ENCODE measurements around the gene SUSD3.
A peak's percentile ranks its signal among the peaks of the same experiment; 100 is the strongest.
"Not testable (repeated sequence)": the region's sequence is repeated elsewhere in the genome, so short reads cannot be mapped to it uniquely, and the experiment has no call there.

SUSD3 gene

DNA sequence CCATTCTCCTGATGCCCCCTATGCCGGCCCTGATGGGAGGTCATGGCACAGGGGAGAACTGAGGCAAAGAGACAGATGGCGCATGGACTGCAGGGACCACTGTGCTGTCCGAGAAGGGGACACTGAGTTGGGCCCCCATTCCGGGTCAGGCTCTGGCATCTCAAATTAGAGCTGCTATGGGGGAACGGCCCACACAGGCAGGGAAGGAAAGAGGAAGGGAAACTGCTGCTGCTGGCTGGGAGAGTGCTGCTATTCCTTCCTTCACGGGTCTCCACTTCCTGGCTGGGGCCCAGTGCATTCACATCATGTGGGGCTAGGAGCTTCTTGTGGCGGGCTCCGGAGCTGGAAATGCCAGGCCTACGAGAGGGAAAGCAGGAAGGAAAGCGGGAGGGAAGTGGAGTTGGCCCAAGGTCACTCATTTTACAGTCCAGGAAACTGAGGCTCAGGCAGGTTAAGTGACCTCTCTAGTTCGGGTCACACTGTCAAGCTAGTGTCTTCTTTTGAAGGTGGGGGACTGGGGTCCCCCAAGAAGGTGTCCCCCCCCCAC lies 36.2 kb downstream of the SUSD3 start:
- DNase-seq: no peak

DNA sequence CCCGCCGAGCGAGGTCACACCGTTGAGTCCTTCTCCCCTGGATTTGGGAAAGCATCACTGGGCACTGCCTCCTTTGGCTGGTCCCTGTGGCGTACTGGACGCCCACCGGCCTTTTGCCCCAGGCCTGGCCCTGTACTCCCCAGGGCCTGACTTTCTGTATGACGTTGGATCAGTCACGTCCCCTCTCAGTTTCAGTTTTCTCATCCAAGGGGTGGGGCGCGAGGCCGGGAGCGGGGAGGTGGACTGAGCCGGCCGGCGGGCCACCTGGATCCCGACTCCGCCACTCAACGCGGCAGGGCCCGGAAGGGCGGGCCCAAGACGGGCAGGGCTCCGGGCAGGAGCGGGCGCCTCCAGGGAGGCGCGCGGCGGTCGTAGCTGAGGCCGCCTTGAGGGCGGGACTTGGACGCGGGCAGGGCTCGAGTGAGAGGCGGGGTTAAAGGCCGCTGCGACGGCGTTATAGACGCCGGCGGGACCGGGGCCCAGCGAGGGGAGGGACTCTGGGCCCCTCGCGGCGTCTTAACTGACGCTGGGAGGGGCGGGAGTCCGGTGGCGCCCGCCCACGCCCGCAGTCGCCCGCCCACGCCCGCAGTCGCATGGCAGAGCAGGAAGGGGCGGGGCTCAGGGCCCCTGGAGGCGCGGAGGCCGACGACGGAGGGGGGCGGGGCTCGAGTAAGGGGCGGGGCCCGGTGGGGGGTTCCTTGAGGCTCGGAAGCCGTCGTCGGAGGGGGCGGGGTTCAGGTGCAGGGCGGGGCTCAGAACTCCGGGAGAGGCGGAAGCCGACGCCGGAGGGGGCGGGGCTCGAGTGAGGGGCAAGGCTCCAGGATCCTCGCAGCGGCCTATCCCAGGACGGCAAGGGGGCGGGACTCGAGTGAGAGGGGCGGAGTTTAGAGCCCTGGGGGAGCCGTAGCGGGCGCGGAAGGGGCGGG lies 37.0 kb downstream of the SUSD3 start:
- peak; percentile 98 for DNase-seq

DNA sequence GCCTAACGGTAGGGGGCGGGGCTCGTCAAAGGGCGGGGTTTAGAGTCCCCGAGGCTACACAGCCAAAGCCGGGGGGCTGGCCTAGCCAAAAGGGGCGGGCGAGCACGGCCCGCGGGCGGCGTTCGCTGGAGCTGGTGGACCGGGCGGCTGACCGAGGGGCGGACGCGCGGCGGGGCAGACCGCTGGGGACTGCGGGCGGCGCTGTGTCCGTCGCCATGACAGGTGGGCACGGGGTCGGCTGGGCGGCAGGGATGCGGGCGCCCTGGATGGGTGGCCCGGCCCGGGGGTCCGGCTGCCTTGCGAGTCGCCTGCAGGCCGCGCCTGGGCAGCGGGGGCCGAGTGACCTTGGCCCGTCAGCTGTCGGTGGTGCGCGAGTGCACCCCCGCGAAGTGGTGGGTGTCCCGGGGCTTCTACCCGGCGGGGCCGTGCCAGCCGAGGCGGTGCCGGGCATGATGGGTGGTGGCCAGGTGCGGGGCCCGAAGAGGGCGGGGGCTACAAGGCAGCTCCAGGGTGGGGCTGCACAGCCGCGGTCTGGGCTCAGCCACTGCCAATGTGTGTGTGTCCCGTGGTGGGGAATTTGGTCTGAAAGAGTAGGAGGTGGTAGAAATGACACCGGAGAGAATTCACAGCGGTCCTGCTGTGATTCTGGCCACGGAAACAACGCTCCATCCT lies 37.8 kb downstream of the SUSD3 start, which contains the start of gene CARD19:
CARD19 (plus strand) TSS at position 87 of the 672 bp plus-strand sequence; CDS start at position 216, 129 bp downstream.
- no peak for DNase-seq

DNA sequence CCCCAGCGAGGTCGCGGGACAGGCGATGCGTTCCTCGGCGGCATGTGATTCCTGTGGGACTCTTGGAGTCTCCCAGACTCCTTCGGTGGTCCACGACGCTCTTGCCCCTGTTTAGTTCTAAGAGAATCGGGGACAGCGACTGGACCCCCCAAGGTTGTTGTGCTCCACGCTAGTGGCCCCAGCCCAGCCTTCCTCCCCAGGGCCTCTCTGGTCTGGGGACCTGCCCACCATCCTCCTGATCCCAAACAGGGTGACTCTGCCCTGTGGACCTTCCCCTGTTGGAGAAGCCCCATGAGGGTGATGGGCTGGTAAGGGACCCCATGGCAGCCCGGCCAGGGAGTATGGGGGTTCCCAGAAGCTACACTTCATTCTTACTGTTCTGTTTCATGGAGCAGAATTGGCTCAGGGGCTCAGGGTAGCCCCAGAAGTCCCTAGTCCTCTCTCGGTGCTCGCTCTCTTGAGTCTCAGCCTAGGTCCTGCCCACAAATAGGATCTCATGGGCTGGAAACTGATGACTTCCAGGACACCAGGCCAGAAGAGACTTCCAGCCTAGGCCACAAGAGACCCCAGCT lies 38.4 kb downstream of the SUSD3 start:
- DNase-seq: no peak

DNA sequence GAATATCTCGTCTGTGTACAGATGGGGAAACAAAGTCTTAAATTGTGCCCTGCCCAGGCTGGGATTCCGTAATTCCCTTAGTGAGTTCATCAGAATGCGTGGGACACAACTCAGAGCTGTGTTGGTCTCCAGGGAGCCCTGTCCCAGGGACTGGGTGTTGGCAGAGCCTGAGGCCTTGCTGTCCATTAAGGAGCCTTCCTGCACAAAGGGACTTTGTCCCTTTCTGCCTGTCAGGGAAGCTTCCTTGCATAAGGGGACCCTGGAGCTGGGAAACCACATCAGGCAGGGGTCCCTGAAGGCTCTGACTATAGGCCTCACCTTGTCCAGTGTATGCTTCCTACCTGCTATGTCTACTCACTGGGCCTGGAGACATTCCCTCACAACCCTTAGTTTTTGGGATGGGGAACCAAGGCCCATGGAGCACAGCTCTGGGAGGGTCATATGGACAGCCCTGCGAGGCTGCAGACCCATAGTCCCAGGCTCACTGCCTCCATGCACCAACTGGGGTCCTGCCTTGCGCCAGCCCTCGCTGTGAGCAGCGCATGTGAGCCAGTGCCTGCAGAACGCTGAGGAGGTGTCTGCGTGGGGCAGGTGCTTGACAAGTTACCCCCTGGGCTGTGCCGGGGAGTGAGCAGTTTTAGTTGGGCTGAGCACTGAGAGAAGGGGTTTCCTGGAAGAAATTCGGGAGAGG lies 39.2 kb downstream of the SUSD3 start:
- no peak for DNase-seq

DNA sequence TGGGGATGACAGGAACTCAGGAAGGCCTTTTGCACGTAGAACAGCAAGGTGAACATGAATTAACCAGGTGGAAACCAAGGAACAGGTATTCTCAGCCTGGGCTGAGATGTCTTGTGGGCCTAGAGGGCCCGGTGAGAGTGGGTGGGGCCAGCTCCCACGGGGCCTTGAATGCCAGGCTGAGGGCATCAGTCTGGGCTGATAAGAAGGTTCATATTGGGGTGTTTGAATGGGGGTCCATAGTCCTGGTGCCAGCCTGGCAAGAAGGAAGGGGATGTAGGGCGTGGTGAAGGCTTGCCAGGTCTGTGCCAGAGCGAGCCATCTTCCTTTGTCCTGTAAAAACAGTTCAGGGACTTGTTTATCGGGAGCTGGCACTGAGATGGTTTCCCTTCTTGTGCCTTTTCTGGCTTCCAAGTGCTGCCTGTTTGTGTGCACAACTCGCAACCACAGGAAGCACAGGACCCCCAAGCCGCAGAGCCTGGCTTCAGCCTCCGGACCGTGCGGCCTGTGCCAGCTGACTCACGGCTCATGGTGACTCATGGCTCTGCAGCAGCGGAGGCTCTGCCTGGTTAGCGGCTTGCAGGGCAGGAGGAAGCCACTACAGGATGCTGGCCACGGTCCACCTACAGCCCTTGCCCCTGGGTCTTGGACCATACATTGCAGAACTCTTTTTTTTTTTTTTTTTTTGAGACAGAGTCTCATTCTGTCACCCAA lies 39.9 kb downstream of the SUSD3 start:
- no peak for DNase-seq

DNA sequence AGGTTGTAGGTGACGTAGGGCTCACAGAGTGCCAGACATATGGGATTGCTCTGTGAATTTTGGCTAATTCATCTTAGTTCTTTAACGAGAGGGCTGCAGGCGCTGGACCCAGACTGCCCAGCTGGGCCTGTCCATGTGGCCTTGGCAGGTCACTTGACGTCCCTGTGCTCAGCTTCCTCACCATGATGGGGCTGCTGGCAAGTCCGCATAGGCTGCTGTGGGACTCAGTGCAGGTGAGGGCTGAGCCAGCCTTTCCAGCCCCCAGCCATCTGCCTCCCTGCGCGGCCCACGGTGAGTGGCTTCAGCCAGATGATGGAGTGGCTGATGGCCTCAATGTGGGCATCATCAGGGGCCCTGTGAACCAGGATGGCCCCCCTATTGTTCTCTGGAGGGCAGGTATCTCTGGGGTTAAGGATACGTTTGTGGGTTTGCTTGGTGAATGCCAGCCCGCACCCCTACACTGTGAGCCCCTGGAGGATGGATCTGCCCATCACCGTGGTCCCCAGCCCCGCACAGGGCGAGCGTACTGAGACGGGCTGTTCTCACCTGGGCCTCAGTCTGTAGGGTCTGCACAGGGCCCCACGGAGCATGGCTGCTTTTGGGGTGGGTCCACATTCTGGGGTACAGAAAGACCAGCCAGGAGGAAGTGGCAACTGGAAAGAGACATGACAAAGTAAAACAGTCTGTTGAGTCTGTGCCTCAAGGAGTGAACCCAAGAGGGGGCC lies 41.2 kb downstream of the SUSD3 start:
- DNase-seq: no peak

DNA sequence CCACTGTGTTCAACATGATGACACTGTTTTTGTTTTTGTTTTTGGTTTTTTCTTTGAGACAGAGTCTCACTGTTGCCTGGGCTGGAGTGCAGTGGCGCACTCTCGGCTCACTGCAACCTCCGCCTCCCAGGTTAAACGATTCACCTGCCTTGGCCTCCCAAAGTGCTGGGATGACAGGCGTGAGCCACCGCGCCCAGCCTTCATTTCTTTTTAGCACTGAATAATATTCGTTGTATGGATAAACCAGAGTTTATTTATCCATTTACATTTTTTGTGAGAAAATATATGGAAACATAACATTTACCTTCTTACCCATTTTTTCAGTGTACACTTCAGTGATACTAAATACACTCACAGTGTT lies 41.8 kb downstream of the SUSD3 start:
- no peak for DNase-seq

DNA sequence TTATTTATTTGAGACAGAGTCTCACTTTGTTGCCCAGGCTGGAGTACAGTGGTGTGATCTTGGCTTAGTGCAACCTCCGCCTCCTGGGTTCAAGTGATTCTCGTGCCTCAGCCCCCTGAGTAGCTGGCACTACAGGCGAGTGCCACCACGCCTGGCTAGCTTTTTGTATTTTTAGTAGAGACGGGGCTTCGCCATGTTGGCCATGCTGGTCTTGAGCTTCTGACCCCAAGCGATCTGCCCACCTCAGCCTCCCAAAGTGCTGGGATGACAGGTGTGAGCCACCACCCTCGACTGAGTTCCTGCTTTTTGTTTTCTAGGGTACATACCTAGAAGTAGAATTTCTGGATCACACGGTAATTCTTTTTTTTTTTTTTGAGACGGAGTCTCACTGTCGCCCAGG lies 42.6 kb downstream of the SUSD3 start:
- not testable (repeated sequence) for DNase-seq

DNA sequence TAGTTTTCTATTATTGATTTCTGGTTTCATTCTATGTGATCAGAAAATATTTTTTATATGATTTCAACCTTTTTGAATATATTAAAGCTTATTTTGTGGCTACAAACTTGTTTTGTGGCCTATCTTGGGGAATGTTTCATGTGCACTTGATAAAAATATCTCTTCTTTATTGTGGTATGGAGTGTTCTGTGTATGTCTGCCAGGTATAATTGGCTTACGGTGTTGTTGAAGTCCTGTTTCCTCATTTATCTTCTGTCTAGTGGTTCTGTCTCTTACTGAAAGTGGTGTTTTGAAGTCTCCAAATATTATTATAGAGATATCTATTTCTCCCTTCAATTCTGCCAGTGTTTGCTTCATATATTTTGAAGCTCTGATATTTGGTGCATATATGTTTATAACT lies 47.1 kb downstream of the SUSD3 start:
- peak; percentile 22 for DNase-seq

DNA sequence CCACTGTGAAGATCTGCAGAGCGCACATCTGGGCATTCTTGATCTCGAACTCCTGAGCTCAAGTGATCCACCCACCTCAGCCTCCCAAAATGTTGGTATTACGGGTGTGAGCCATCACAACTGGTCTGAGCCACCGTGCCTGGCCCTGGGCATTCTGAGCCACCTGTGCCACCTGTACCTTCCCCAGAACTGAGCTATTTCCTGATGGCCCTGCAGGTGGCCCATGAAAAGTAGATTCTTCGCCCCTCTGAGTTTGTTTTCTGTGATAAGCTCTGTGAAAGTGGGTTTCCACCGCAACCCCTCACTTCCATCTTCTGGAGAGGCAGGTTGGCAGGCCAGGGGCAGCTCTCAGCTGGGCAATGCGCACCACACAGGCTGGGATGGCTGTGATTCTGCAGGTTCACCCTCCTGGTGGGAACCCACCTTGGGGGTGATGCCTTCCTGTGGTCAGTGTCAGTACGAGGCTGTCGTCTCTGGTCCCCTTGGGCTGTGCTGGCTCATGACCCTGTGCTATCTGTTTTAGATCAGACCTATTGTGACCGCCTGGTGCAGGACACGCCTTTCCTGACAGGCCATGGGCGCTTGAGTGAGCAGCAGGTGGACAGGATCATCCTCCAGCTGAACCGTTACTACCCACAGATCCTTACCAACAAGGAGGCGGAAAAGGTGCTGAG lies 48.8 kb downstream of the SUSD3 start:
- no peak for DNase-seq

DNA sequence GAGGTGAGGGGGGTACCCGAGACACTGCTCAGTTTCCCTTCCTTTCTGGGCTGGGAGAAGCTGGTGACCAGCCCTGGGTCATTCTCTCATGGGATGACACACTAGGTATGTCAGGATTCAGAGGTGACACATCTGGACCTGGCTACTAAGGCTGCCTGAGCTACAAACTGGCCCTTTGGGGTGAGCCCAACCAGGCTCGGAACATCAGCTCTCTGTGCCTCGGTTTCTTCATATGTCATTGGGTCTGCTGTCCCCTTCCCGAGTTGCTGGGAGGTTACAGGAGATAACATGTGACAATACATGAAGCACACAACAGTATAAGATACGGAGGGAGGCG lies 49.3 kb downstream of the SUSD3 start:
- no peak for DNase-seq

DNA sequence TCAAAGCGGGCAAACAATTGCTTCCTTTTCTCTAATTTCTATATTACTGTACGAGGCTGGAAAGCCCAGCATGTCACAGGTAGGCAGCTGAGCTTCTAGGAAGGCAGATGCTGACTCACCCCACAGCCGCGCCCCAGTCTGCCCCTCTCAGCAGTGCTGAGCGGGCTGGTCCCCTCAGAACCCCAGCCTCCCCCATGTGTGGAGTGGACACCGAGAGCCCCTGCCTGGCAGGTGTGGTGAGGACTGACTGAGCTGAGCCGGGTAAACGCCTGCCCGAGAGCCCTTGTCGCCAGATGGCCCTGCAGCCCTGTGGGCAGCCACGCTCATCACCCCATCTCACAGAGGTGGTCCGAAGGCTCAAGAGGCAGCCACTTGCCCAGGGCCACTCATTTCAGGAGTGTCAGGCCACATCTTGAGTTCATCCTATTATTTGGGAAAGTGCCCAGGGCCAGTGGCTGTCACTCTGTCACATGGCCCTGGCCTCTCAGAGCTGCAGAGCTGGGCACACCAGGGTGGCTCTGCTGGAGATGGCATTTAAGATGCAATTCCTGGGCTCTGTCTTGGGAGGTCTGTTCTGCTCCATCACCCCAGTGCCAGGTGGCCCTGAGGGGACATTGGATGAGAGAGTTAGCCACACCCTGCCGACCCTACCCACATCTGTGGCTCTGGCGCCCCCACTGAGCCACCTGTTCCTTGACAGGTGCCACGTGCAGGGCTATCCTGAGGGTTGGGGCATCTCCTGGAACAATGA lies 50.0 kb downstream of the SUSD3 start:
- no peak for DNase-seq

DNA sequence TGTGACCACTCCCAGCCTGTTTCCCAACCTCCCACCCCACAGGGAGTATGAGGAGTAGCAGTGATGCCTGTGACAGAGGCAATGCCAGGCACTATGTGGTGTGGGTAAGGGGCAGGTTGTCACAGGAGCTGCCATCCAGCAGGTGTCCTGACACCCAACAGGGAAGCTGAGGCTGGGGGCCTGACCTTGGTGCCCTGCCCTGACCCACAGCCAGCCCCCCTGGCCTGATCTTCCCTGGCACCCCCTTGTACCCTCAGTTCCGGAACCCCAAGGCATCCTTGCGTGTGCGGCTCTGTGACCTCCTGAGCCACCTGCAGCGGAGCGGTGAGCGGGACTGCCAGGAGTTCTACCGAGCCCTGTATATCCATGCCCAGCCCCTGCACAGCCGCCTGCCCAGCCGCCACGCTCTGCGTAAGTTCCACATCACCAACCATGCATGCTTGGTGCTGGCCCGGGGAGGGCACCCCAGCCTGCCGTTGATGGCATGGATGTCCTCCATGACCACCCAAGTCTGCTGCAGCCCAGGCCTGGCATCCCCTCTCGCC lies 51.9 kb downstream of the SUSD3 start:
- DNase-seq: no peak

DNA sequence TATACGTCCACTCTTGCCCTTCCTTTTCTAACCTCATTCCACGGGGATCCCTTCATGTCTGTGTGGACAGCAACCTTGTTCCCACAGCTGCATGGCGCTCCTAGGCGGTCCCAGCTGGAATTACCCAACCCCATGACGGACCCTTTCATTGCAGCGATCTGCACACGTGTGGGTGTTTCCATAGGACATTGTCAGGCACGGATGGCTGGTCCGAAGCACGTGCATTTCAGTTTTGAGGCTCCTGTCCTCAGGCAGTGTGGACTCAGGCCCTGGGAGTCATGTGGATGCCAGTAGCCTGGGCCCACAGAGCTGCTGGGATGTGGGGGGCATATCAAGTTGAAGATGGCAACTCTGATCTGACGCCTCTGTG lies 52.5 kb downstream of the SUSD3 start:
- no peak for DNase-seq

DNA sequence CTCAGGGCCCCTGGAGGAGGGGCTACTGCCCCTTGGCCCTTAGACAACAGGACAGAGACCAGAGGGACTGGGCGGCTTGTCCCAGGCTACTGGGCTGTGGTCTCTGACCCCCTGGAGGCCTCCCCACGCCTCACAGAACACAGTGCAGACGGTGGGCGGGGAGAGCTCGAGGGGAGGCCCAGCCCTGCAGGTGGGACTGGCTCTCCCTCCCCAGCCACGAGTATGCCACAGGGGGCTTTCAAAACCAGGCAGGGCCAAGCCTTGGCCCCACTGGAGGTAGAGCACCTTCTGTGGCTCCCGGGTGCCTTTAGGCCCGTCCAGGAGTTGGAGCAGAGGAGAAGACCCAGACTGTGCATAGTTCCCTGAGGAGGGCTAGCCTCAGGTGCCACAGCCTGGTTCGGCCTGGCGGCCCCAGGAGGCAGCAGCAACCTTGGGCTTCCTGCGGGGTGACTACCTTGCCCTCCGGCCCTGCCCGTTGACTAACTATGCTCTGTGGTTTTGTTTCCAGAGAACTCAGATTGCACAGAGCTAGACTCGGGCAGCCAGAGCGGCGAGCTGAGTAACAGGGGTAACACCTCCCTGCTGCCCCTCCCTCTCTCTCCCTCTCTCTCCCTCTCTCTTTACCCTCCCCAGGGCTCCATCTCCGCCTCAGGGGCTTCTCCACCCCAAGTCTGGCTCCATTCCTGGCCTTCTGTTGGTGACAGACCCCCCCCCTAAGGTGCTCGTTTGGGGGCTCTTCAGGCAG lies 53.0 kb downstream of the SUSD3 start:
- no peak for DNase-seq

DNA sequence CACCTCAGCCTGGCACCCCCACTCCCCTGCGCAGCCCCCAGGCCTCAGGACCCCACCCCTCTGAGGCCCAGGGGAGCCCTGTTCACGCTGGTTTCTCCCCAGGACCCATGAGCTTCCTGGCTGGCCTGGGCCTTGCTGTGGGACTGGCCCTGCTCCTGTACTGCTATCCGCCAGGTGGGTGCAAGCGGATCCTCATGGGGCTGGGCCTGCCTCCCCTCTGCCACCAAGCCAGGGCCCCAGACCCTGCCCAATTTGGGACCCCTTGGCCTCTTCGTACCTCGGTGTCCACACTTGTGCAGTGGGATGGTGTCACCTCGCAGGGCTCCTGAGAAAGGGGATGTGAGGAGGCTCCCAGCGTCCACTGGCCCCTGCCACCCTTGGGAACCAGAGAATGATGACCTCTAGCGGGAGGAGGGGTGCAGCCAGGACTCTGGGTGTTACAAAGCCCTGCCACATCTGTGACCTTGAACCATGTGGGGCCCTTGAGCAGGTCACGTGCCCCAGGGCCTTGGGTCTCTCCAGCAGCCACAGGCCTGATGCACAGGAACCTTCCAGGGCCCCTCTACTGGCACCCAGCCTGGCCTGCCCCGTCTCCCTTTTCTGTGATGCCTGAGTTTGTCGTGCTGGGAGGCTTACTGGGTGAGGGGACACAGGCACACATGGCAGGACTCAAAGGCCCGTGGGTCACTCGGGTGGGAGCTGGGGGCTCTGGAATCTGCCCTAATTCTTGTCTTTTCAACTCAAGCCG lies 53.8 kb downstream of the SUSD3 start:
- DNase-seq: no peak

DNA sequence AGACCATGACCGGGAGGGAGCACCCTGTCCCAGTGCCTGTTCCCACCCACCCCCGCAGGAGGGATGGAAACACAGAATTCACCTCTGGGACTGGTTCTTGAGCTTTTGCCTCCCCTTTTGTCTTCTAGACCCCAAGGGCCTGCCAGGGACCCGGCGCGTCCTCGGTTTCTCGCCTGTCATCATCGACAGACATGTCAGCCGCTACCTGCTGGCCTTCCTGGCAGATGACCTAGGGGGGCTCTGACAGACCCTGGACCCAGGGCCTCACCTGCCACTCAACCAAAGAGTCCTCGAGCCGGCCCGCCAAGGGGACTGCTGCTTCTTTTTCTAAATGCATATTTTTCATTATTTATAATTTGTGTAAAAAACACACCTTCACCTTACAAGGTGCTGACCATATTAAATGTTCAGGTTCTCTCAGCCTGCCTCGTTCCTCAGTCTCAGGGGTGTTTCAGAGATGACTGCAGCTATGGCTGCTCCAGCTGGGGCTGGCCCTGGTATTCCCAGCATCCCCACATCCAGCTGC lies 54.4 kb downstream of the SUSD3 start:
- no peak for DNase-seq

All from NCI-H2029 treated with DMSO at 0.1 percent for 48 hours (cell line).